K562 (cell line): ENCODE data around the gene FOXO3. TPM values are rescaled to one million over a fixed set of nuclear protein-coding genes. Genes with fewer than 3 reads are reported as not detected.

ENCODE experiments used
- ATF7 ChIP-seq: fragments of 450-650 bp; IDR thresholded peaks from 2 replicates; pipeline ENCODE4 v1.7.1; 2014; ENCODE audit warnings: mild to moderate bottlenecking, moderate library complexity
- BHLHE40 ChIP-seq: IDR thresholded peaks from 2 replicates; pipeline ENCODE4 v1.6.1; 2011; ENCODE audit warnings: low read length, improper control_type of control experiment
- BRF2 ChIP-seq: IDR thresholded peaks from 3 replicates; pipeline ENCODE4 v1.6.1; 2011; ENCODE audit warnings: borderline replicate concordance, mild to moderate bottlenecking; ENCODE audit not compliant: insufficient read length, insufficient read depth
- CEBPB ChIP-seq: fragments of 450-650 bp; IDR thresholded peaks from 2 replicates; pipeline ENCODE4 v1.6.1; 2016; ENCODE audit warnings: missing genetic modification characterization, missing compliant biosample characterization
- CXXC5 ChIP-seq: fragments of 250-450 bp; sonication (Bioruptor Pico); IDR thresholded peaks from 2 replicates; pipeline ENCODE4 v1.8.0; 2022; ENCODE audit warnings: inconsistent platforms, mild to moderate bottlenecking, moderate library complexity
- GMEB1 ChIP-seq: fragments of 250-450 bp; sonication (Bioruptor Pico); IDR thresholded peaks from 2 replicates; pipeline ENCODE4 v1.4.0; 2020; ENCODE audit warnings: mild to moderate bottlenecking
- HINFP ChIP-seq: fragments of 450-650 bp; conservative IDR thresholded peaks from 2 replicates; pipeline ENCODE4 v1.6.1; 2016; ENCODE audit warnings: missing genetic modification characterization, low read depth, mild to moderate bottlenecking, control low read depth, missing compliant biosample characterization
- JUND ChIP-seq, 2 experiments: IDR thresholded peaks; 2 replicates in 1 of 2; 3 replicates in 1 of 2; pipeline ENCODE4 v1.6.1; 2011; ENCODE audit warnings: borderline replicate concordance in 2 of 2, low read depth in 2 of 2, low read length in 2 of 2, improper control_type of control experiment in 1 of 2, missing biosample characterization in 1 of 2, missing genetic modification characterization in 1 of 2, missing genetic modification reagents in 1 of 2
- L3MBTL2 ChIP-seq: fragments of 450-650 bp; IDR thresholded peaks from 2 replicates; pipeline ENCODE4 v1.6.1; 2016; ENCODE audit warnings: mild to moderate bottlenecking, moderate library complexity
- POLR2AphosphoS2 ChIP-seq: IDR thresholded peaks from 2 replicates; pipeline ENCODE4 v1.6.1; 2012; ENCODE audit warnings: low read length, improper control_type of control experiment
- SAP30 ChIP-seq: fragments of 200-600 bp; sonication (generic); IDR thresholded peaks from 2 replicates; pipeline ENCODE4 v1.6.1; 2012; ENCODE audit warnings: borderline replicate concordance, low read depth, mild to moderate bottlenecking, moderate library complexity, low read length, control low read depth, inconsistent platforms; ENCODE audit not compliant: insufficient read depth, poor library complexity, severe bottlenecking
- SPI1 ChIP-seq: IDR thresholded peaks from 2 replicates; pipeline ENCODE4 v1.6.1; 2011; ENCODE audit warnings: low read depth, low read length, control low read depth, borderline replicate concordance
- SRSF7 ChIP-seq: fragments of 200-400 bp; formaldehyde crosslinking; optimal IDR thresholded peaks from 2 replicates; pipeline ENCODE3; 2017; ENCODE audit warnings: mild to moderate bottlenecking, low read depth, low read length
- TOE1 ChIP-seq, 2 experiments: fragments of 450-650 bp in 1 of 2; sonication (generic) in 1 of 2; formaldehyde crosslinking in 1 of 2; IDR thresholded peaks; 2 replicates each; pipeline versions ENCODE4 v1.7.1 to v1.8.0; 2016 to 2022; ENCODE audit warnings: borderline replicate concordance in 2 of 2, mild to moderate bottlenecking in 2 of 2, antibody characterized with exemption in 1 of 2, inconsistent platforms in 1 of 2, low read depth in 1 of 2, missing genetic modification reagents in 1 of 2, moderate library complexity in 1 of 2
- ZNF184 ChIP-seq: sonication (generic); formaldehyde crosslinking; IDR thresholded peaks from 2 replicates; pipeline ENCODE4 v1.5.0; 2020; ENCODE audit warnings: missing genetic modification reagents
- ZNF280B ChIP-seq: fragments of 250-450 bp; sonication (Bioruptor Pico); IDR thresholded peaks from 2 replicates; pipeline ENCODE4 v1.5.1; 2021; ENCODE audit warnings: mild to moderate bottlenecking
- ZNF639 ChIP-seq, 2 experiments: fragments of 200-800 bp in 1 of 2; sonication (Bioruptor generic) in 1 of 2; sonication (generic) in 1 of 2; formaldehyde crosslinking in 1 of 2; IDR thresholded peaks in 1 of 2; conservative IDR thresholded peaks in 1 of 2; 2 replicates each; pipeline versions ENCODE4 v1.5.0 to v1.6.1; 2016 to 2020; ENCODE audit warnings: missing compliant biosample characterization in 1 of 2, missing genetic modification characterization in 1 of 2, missing genetic modification reagents in 1 of 2
- polyA plus RNA-seq, 8 experiments: library from polyadenylated mRNA; depleted of rRNA in 4 of 8; stranded (reverse) in 5 of 8; unstranded in 3 of 8; fragments of >200 nt; fragmentation: Nextera tagmentation in 2 of 8; fragmentation: Illumina TruSeq in 1 of 8; extraction: Ambion mirVana in 2 of 8; extraction: Trizol in 1 of 8; gene quantifications; 2 replicates each; pipeline versions ENCODE4 v1.2.1 to v1.2.3, GENCODE V29; 2011 to 2014; ENCODE audit warnings: inconsistent platforms in 1 of 8, missing spikeins in 1 of 8
- total RNA-seq, 7 experiments: library from RNA; depleted of rRNA in 6 of 7; stranded (reverse); fragments of >200 nt in 6 of 7; fragmentation: Illumina TruSeq in 2 of 7; extraction: Trizol in 2 of 7; gene quantifications; 2 replicates each; pipeline versions ENCODE4 v1.2.1 to v1.2.3, GENCODE V29; 2011 to 2021; ENCODE audit warnings: low replicate concordance in 1 of 7

FOXO3 gene
- total and polyA plus RNA-seq, 9 of the 15 experiments (the other 6 are each of a cell fraction or from before 2014, with no cell fraction given) = 3.0 to 14.6 (median 6.0) TPM

- TF ChIP-seq BRF2 = no peak
- no peak for TF ChIP-seq SPI1
- no peak for TF ChIP-seq POLR2AphosphoS2
- TF ChIP-seq JUND (IDR thresholded peaks at IDR 0.05; ENCODE audit: borderline replicate concordance, low read depth, low read length) = peak; percentile 86
- TF ChIP-seq JUND (tag; IDR thresholded peaks at IDR 0.05; ENCODE audit: borderline replicate concordance, low read depth, low read length) = peak; percentile 83; the same call in 2 of the 3 replicates
- TF ChIP-seq CEBPB = peak; percentile 91
- TF ChIP-seq ZNF184 (CRISPR knock-in tag) = no peak
- TF ChIP-seq ZNF280B (CRISPR knock-in tag) = no peak
- TF ChIP-seq TOE1 (IDR thresholded peaks at IDR 0.05; ENCODE audit: borderline replicate concordance) = no peak
- no peak for TF ChIP-seq TOE1 (CRISPR knock-in tag; IDR thresholded peaks at IDR 0.05; ENCODE audit: borderline replicate concordance, low read depth)
- TF ChIP-seq ATF7 = peak; percentile 97
- no peak for TF ChIP-seq SRSF7
- TF ChIP-seq CXXC5 (CRISPR knock-in tag) = peak; percentile 79
- peak in 1 of 2 experiments; percentile 42; a peak in 1 of 4 replicates for TF ChIP-seq ZNF639 (CRISPR knock-in tag; conservative IDR thresholded peaks at IDR 0.05 in 1 of 2, IDR thresholded peaks at IDR 0.05 in 1 of 2)
- TF ChIP-seq HINFP (tag) = no peak
- TF ChIP-seq SAP30 = no peak
- TF ChIP-seq BHLHE40 = peak; percentile 84
- peak; percentile 99 for TF ChIP-seq L3MBTL2
- TF ChIP-seq GMEB1 (CRISPR knock-in tag) = no peak; the same call in 1 of the 2 replicates
Observed at GRCh38 chr6:108562503-108562993, 1.8 kb downstream of the FOXO3 start (continued).
